GM19193 (cell line): ENCODE measurements around the gene ODAD2.

Experiments used
- POLR2A ChIP-seq: IDR thresholded peaks from 4 replicates; pipeline ENCODE4 v1.6.1; 2011; ENCODE audit not compliant: insufficient read depth, insufficient read length; ENCODE audit errors: extremely low read depth

Gene ODAD2

DNA sequence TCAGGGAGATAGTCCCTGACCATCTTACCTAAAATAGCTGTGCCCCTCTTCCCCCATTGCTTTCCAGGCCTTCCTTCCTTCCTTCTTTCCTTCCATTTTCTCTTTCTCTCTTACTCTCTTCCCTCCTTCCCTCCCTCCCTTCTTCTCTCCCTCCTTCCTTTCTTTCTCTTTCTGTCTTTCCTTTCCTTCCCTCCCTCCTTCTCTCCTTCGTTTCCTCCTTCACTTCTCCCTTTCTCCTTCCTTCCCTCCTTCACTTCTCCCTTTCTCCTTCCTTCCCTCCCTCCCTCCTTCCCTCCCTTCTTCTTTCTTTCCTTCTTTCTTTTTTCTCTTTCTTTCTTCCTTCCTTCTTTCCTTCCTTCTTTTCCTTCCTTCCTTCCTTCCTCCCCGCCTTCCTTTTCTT is 228.7 kb downstream of the ODAD2 start:
- TF ChIP-seq POLR2A: no peak
